CD14-positive monocyte (primary cell): ENCODE measurements around the gene LDLRAD4. TPM values are rescaled to one million over a fixed set of nuclear protein-coding genes. Genes with fewer than 3 reads are reported as not detected.

Source experiments
- DNase-seq, 3 donors: peaks; one replicate each; pipeline ENCODE4 v3.0.0-alpha.2; 2011 to 2022
- H2AFZ ChIP-seq: 2 replicates; pipeline ENCODE4 v1.6.0; 2012; ENCODE audit warnings: mild to moderate bottlenecking, low read depth, low read length, inconsistent platforms; ENCODE audit not compliant: insufficient read depth, poor library complexity, severe bottlenecking
- H3K27ac ChIP-seq, 2 donors: 1 replicate in 1 of 2; 2 replicates in 1 of 2; pipeline ENCODE4 v1.5.1; 2012 to 2013; ENCODE audit warnings: low read length in 2 of 2, control low read depth in 1 of 2, inconsistent platforms in 1 of 2, low read depth in 1 of 2, mild to moderate bottlenecking in 1 of 2
- H3K27me3 ChIP-seq, 2 donors: one replicate each; pipeline versions ENCODE4 v1.6.0 to v1.6.1; 2011 to 2013; ENCODE audit warnings: low read length in 2 of 2; ENCODE audit not compliant: control insufficient read depth in 2 of 2, insufficient read depth in 2 of 2
- H3K36me3 ChIP-seq, 2 donors: replicated peaks in 1 of 2; 1 replicate in 1 of 2; 2 replicates in 1 of 2; pipeline versions ENCODE4 v1.5.1 to v1.6.1; 2012 to 2013; ENCODE audit warnings: low read length in 2 of 2, control low read depth in 1 of 2, inconsistent platforms in 1 of 2, mild to moderate bottlenecking in 1 of 2; ENCODE audit not compliant: insufficient read depth in 2 of 2, control insufficient read depth in 1 of 2
- H3K4me1 ChIP-seq, 2 donors: 1 replicate in 1 of 2; 2 replicates in 1 of 2; pipeline versions ENCODE4 v1.5.1 to v1.6.1; 2012 to 2013; ENCODE audit warnings: low read length in 2 of 2, control low read depth in 1 of 2, inconsistent platforms in 1 of 2, mild to moderate bottlenecking in 1 of 2, moderate library complexity in 1 of 2; ENCODE audit not compliant: insufficient read depth in 2 of 2, control insufficient read depth in 1 of 2
- H3K4me2 ChIP-seq: replicated peaks from 2 replicates; pipeline ENCODE3; 2012; ENCODE audit warnings: low read length, moderate library complexity, mild to moderate bottlenecking; ENCODE audit not compliant: poor library complexity, severe bottlenecking; ENCODE audit errors: extremely low read depth
- H3K4me3 ChIP-seq, 3 experiments: fragments of 200-600 bp in 1 of 3; sonication (generic) in 1 of 3; replicated peaks in 1 of 3; 1 replicate in 2 of 3; 2 replicates in 1 of 3; pipeline ENCODE4 v1.5.1; 2011 to 2013; ENCODE audit warnings: low read length in 3 of 3, mild to moderate bottlenecking in 3 of 3, control low read depth in 2 of 3, low read depth in 2 of 3, inconsistent platforms in 1 of 3, moderate library complexity in 1 of 3
- H3K79me2 ChIP-seq: 2 replicates; pipeline ENCODE4 v1.6.0; 2012; ENCODE audit warnings: mild to moderate bottlenecking, control low read depth, inconsistent platforms, low read length, moderate library complexity; ENCODE audit not compliant: insufficient read depth
- H3K9ac ChIP-seq: 2 replicates; pipeline ENCODE4 v1.6.0; 2017; ENCODE audit warnings: low read length, mild to moderate bottlenecking; ENCODE audit not compliant: insufficient read depth, poor library complexity, severe bottlenecking
- H3K9me3 ChIP-seq, 2 donors: replicated peaks in 1 of 2; 1 replicate in 1 of 2; 2 replicates in 1 of 2; pipeline versions ENCODE4 v1.5.1 to v1.6.1; 2012 to 2013; ENCODE audit warnings: low read length in 2 of 2, control low read depth in 1 of 2; ENCODE audit not compliant: control insufficient read depth in 1 of 2, insufficient read depth in 1 of 2
- H4K20me1 ChIP-seq: 2 replicates; pipeline ENCODE4 v1.6.0; 2012; ENCODE audit warnings: mild to moderate bottlenecking, low read length, control low read depth, moderate library complexity; ENCODE audit not compliant: insufficient read depth
- H3K27ac Mint-ChIP-seq, 7 donors: one replicate each; pipeline ENCODE4 v1.8.0; 2020; ENCODE audit warnings: mild to moderate bottlenecking in 7 of 7, mixed read lengths in 7 of 7, moderate library complexity in 6 of 7, inconsistent platforms in 2 of 7
- H3K27me3 Mint-ChIP-seq, 3 donors: one replicate each; pipeline ENCODE4 v1.8.0; 2021 to 2022; ENCODE audit warnings: low read depth in 3 of 3, mild to moderate bottlenecking in 3 of 3, mixed read lengths in 3 of 3, moderate library complexity in 3 of 3, inconsistent platforms in 1 of 3
- H3K36me3 Mint-ChIP-seq, 2 donors: one replicate each; pipeline ENCODE4 v1.8.0; 2020; ENCODE audit warnings: mixed read lengths in 2 of 2, inconsistent platforms in 1 of 2, mild to moderate bottlenecking in 1 of 2
- H3K4me1 Mint-ChIP-seq: one replicate; pipeline ENCODE4 v1.8.0; 2020; ENCODE audit warnings: mild to moderate bottlenecking, mixed read lengths
- H3K4me3 Mint-ChIP-seq, 2 donors: one replicate each; pipeline ENCODE4 v1.8.0; 2020; ENCODE audit warnings: mild to moderate bottlenecking in 2 of 2, mixed read lengths in 2 of 2, moderate library complexity in 1 of 2
- H3K9me3 Mint-ChIP-seq, 7 donors: one replicate each; pipeline ENCODE4 v1.8.0; 2020 to 2022; ENCODE audit warnings: mixed read lengths in 7 of 7, mild to moderate bottlenecking in 6 of 7, moderate library complexity in 6 of 7, inconsistent platforms in 2 of 7
- CTCF ChIP-seq: fragments of 200-600 bp; IDR thresholded peaks from one replicate; pipeline ENCODE4 v1.8.0; 2022; ENCODE audit warnings: antibody characterized with exemption, mild to moderate bottlenecking
- WGBS: methylation state at CpG from one replicate; pipeline ENCODE4 v1.1.5; 2013; ENCODE audit warnings: missing lambda C conversion rate; ENCODE audit not compliant: insufficient coverage; 5-methylcytosine and 5-hydroxymethylcytosine counted together
- intact Hi-C, 2 donors: fragments of 100-400 bp; cut with micrococcal nuclease; formaldehyde crosslinking; loops; one replicate each; pipeline versions ENCODE4 v1.15.0 to v1.15.1; 2023
- polyA plus RNA-seq, 3 donors: library from polyadenylated mRNA; depleted of rRNA in 1 of 3; unstranded in 2 of 3; stranded (reverse) in 1 of 3; fragments of 300-500 nt in 2 of 3; fragments of >200 nt in 1 of 3; fragmentation: Illumina TruSeq in 2 of 3; gene quantifications; 1 replicate in 2 of 3; 2 replicates in 1 of 3; pipeline ENCODE4 v1.2.3, GENCODE V29; 2012 to 2021

The LDLRAD4 gene
- polyA plus RNA-seq, 3 donors: 13.5 to 15.4 (median 13.8) TPM

- peaks cover 28% of the 10 kb centered on the region in 2 donors for H3K4me1 ChIP-seq
- no peaks in the 10 kb centered on the region for H3K36me3 ChIP-seq
- H3K9me3 Mint-ChIP-seq: peaks cover 0 to under 1% (median 0%) of the 10 kb centered on the region in 7 donors
- no peak overlapping the region for H3K4me2 ChIP-seq
- peaks cover 0 to 5% (median 2%) of the 10 kb centered on the region in 3 donors for H3K27me3 Mint-ChIP-seq
- 74% methylated on average over 10 of the region's 10 CpGs for WGBS
- no peaks in the 10 kb centered on the region for H3K27me3 ChIP-seq
- no peak overlapping the region for H3K4me3 Mint-ChIP-seq
- peaks cover 15 to 21% of the 10 kb centered on the region in 2 donors for H3K36me3 Mint-ChIP-seq
- no peaks in the 10 kb centered on the region for H4K20me1 ChIP-seq
- H3K9ac ChIP-seq: no peak overlapping the region
- no peak overlapping the region for H3K4me3 ChIP-seq
- DNase-seq: no peak
- H2AFZ ChIP-seq: no peak overlapping the region
- H3K79me2 ChIP-seq: no peaks in the 10 kb centered on the region
- H3K27ac Mint-ChIP-seq: peak overlapping the region in 2 of 7 donors; percentile 4 to 13
- intact Hi-C loops: loop anchor here (5.0 to 10.0 kb wide), 3 partner anchors 63 to 405 kb away; partner anchors contain the start of gene LDLRAD4 (in 1 of the 2)
- TF ChIP-seq CTCF: no peak
- H3K9me3 ChIP-seq: no peaks in the 10 kb centered on the region
- no peak overlapping the region for H3K27ac ChIP-seq
- peaks cover 26% of the 10 kb centered on the region for H3K4me1 Mint-ChIP-seq
Observed at GRCh38 chr18:13620206-13620672, 401.7 kb downstream of the LDLRAD4 start.

GRCh38 chr18:13620818-13621445 lies 402.4 kb downstream of the LDLRAD4 start:
- H3K9me3 ChIP-seq: no peaks in the 10 kb centered on the region
- H3K79me2 ChIP-seq: no peaks in the 10 kb centered on the region
- no peak overlapping the region for H3K9ac ChIP-seq
- no peak overlapping the region for H3K4me2 ChIP-seq
- H3K27me3 ChIP-seq: no peaks in the 10 kb centered on the region
- no peak overlapping the region for H3K4me3 ChIP-seq
- Mint-ChIP-seq H3K4me1 (peaks cover 19% of the 10 kb centered on the region), H3K27me3 (peaks cover 0 to 5% (median 2%) of the 10 kb centered on the region in 3 donors), H3K9me3 (no peaks in the 10 kb centered on the region), H3K4me3 (no peak overlapping the region), H3K36me3 (peaks cover 19 to 21% of the 10 kb centered on the region in 2 donors), H3K27ac (peak overlapping the region in 3 of 7 donors; percentile 13 to 31 (median 19))
- no peaks in the 10 kb centered on the region for H3K36me3 ChIP-seq
- no peak overlapping the region for H2AFZ ChIP-seq
- WGBS: 96% methylated on average over 26 of the region's 29 CpGs
- intact Hi-C loops: loop anchor here (5.0 to 10.0 kb wide), 3 partner anchors 64 to 406 kb away; partner anchors contain the start of gene LDLRAD4 (in 1 of the 2)
- peaks cover 21% of the 10 kb centered on the region in 2 donors for H3K4me1 ChIP-seq
- DNase-seq: no peak
- no peak for TF ChIP-seq CTCF
- no peaks in the 10 kb centered on the region for H4K20me1 ChIP-seq
- H3K27ac ChIP-seq: no peak overlapping the region
